M059J (cell line): Measurements from ENCODE around the gene SULF2. TPM values are rescaled to one million over a fixed set of nuclear protein-coding genes. Genes with fewer than 3 reads are reported as not detected.

Experiments
- DNase-seq: peaks from one replicate; pipeline ENCODE4 v3.0.0-alpha.2; 2012; ENCODE audit warnings: low read depth
- total RNA-seq: library from RNA; depleted of rRNA; stranded (reverse); fragments of >200 nt; shearing (Covaris generic); gene quantifications from 2 replicates; pipeline ENCODE4 v1.2.3, GENCODE V29; 2014

The SULF2 gene
- total RNA-seq, 1 experiment from 2014 or later = 140 TPM

GRCh38 chr20:47762699-47763268 is 22.5 kb downstream of the SULF2 start:
- DNase-seq = no peak

GRCh38 chr20:47761482-47762047 is 23.7 kb downstream of the SULF2 start:
- no peak for DNase-seq

GRCh38 chr20:47760686-47761481 is 24.4 kb downstream of the SULF2 start:
- no peak for DNase-seq

- no peak for DNase-seq
Measured at GRCh38 chr20:47758517-47759450, 26.5 kb downstream of the SULF2 start.

- no peak for DNase-seq
Measured at GRCh38 chr20:47757145-47758035, 27.9 kb downstream of the SULF2 start.

- no peak for DNase-seq
Measured at GRCh38 chr20:47754946-47755652, 30.2 kb downstream of the SULF2 start.

GRCh38 chr20:47754388-47754715 is 30.9 kb downstream of the SULF2 start:
- DNase-seq = no peak

- DNase-seq = no peak
Measured at GRCh38 chr20:47753576-47754387, 31.5 kb downstream of the SULF2 start.

GRCh38 chr20:47751449-47751848 is 33.8 kb downstream of the SULF2 start:
- no peak for DNase-seq

GRCh38 chr20:47749339-47749738 is 35.9 kb downstream of the SULF2 start:
- no peak for DNase-seq

- DNase-seq = no peak
Measured at GRCh38 chr20:47748823-47749222, 36.5 kb downstream of the SULF2 start.

GRCh38 chr20:47748069-47748468 is 37.2 kb downstream of the SULF2 start:
- DNase-seq = no peak

GRCh38 chr20:47747669-47748031 is 37.6 kb downstream of the SULF2 start:
- DNase-seq = no peak

- no peak for DNase-seq
Measured at GRCh38 chr20:47744803-47745202, 40.5 kb downstream of the SULF2 start.

- no peak for DNase-seq
Measured at GRCh38 chr20:47743671-47744070, 41.6 kb downstream of the SULF2 start.

- DNase-seq = no peak
Measured at GRCh38 chr20:47741669-47742608, 43.3 kb downstream of the SULF2 start.

GRCh38 chr20:47740862-47741184 is 44.5 kb downstream of the SULF2 start:
- DNase-seq = no peak

GRCh38 chr20:47740121-47740861 is 45.0 kb downstream of the SULF2 start:
- no peak for DNase-seq
